NB4 (cell line): ENCODE results near the gene ANKRD33B.

ENCODE experiments used
- CTCF ChIP-seq: IDR thresholded peaks from one replicate; pipeline ENCODE4 v1.5.1; 2012; ENCODE audit warnings: low read depth, low read length
- MYC ChIP-seq: IDR thresholded peaks from 2 replicates; pipeline ENCODE4 v1.6.1; 2011; ENCODE audit warnings: low read depth, low read length
- POLR2A ChIP-seq: IDR thresholded peaks from 2 replicates; pipeline ENCODE4 v1.6.1; 2011; ENCODE audit warnings: mild to moderate bottlenecking; ENCODE audit not compliant: insufficient read length; ENCODE audit errors: extremely low read depth
- TF ChIP-seq, protein P1 (sequence below): IDR thresholded peaks from 2 replicates; pipeline ENCODE4 v1.6.1; 2011; ENCODE audit warnings: low read depth, low read length

DNA sequence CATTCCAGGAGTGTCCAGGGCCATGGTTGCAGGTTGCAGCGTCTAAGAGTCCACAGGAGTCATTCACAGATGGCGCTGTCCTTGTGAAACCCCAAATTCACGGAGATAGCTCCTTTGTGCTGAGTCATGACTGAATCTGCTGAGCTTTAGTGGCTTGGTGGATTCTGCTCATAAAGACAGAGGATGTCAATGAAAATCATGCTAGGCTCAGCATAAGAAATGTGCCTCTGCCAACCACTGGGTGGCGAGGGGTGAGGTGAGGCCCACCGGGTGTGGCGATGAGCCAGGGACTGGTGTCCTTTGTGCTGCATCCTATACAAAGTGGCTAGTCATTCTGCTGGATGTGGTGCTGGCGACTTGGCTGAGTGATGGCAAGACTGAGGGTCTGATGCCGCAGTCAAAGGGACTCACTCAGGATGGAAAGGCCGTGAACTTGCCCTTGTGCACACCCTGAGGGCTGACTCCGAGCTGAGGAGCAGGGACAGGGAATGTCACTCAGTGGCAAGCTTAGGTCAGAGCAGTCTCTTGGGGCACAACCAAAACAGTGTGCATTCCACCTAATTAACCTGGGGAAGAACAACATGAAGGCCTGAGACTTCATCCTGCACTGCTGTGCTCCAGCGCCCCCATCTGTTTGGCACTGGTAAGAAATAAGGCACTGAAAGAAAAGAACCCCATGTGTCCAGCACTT is 125.7 kb downstream of the ANKRD33B start:
- peak; percentile 70 for TF ChIP-seq CTCF
- TF ChIP-seq, protein P1, sequence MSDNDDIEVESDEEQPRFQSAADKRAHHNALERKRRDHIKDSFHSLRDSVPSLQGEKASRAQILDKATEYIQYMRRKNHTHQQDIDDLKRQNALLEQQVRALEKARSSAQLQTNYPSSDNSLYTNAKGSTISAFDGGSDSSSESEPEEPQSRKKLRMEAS, result no peak
- TF ChIP-seq MYC, result peak; percentile 60
- TF ChIP-seq POLR2A, result no peak
